Psoas muscle (tissue), 8 donors: ENCODE results near the gene TC2N. TPM values are rescaled to one million over a fixed set of nuclear protein-coding genes. Genes with fewer than 3 reads are reported as not detected.

ENCODE experiments used
- ATAC-seq, 4 donors: fragments of 200-7000 bp; cut with Tn5 transposase; one replicate each; pipeline ENCODE4 v1.9.1; 2020; ENCODE audit warnings: moderate library complexity in 3 of 4, mild to moderate bottlenecking in 2 of 4
- DNase-seq, 2 donors: peaks; one replicate each; pipeline ENCODE4 v3.0.0-alpha.2; 2020
- H3K27ac ChIP-seq: fragments of 200-600 bp; one replicate; pipeline ENCODE4 v1.8.0; 2022
- H3K27me3 ChIP-seq, 3 donors: fragments of 200-600 bp in 1 of 3; one replicate each; pipeline versions ENCODE4 v1.6.1 to v1.8.0; 2013 to 2022; ENCODE audit warnings: low read length in 2 of 3, mild to moderate bottlenecking in 2 of 3, moderate library complexity in 1 of 3; ENCODE audit not compliant: insufficient read depth in 3 of 3
- H3K36me3 ChIP-seq, 2 donors: fragments of 200-600 bp in 1 of 2; one replicate each; pipeline versions ENCODE4 v1.6.1 to v1.8.0; 2013 to 2022; ENCODE audit warnings: low read depth in 1 of 2, mild to moderate bottlenecking in 1 of 2, moderate library complexity in 1 of 2; ENCODE audit not compliant: insufficient read depth in 1 of 2
- H3K4me1 ChIP-seq: fragments of 200-600 bp; one replicate; pipeline ENCODE4 v1.8.0; 2022
- H3K4me3 ChIP-seq: fragments of 200-600 bp; one replicate; pipeline ENCODE4 v1.8.0; 2022; ENCODE audit warnings: mild to moderate bottlenecking
- H3K9me3 ChIP-seq: fragments of 200-600 bp; one replicate; pipeline ENCODE4 v1.8.0; 2022
- WGBS, 3 donors: extraction: QIAGEN DNeasy Blood & Tissue Kit; methylation state at CpG; one replicate each; pipeline versions ENCODE4 v1.1.6 to v1.1.7; 2013; 5-methylcytosine and 5-hydroxymethylcytosine counted together
- intact Hi-C, 2 donors: fragments of 100-400 bp; cut with DNase I; formaldehyde crosslinking; loops; one replicate each; pipeline versions ENCODE4 v1.11.0 to v1.14.2; 2022
- polyA plus RNA-seq, 3 donors: library from polyadenylated mRNA; stranded (reverse); fragments of 200-250 nt; gene quantifications; one replicate each; pipeline ENCODE4 v1.2.3, GENCODE V29; 2013
- total RNA-seq, 4 donors: library from RNA; stranded (reverse); fragmentation: NEBNext Ultra II Directional in 2 of 4; extraction: Animal tissue kit (Norgen Biotek cat#: 25700) in 2 of 4; gene quantifications; one replicate each; pipeline versions ENCODE4 v1.2.1 to v1.2.4, GENCODE V29; 2021 to 2023
- TF ChIP-seq, protein P1 (sequence below): fragments of 200-600 bp; IDR thresholded peaks from one replicate; pipeline ENCODE4 v1.8.0; 2022; ENCODE audit warnings: antibody characterized with exemption
- donor health status: healthy with polysubstance abuse.
- donor health status: DM: no; HTN: no; CAD: no; lungs with moderate emphysema.
- donor health status: Bipolar disorder and iron deficiency.
- donor health status: healthy.
- donor health status: DM: yes; HTN: yes; CAD: no.
- donor health status: DM: no; HTN: no; CAD: no.
- donor health status: DM: no; HTN: no; CAD: no.
- donor health status: DM: yes; HTN: yes; CAD: no.

The TC2N gene
- total and polyA plus RNA-seq, 7 donors = 1.2 to 4.3 (median 2.3) TPM

DNA sequence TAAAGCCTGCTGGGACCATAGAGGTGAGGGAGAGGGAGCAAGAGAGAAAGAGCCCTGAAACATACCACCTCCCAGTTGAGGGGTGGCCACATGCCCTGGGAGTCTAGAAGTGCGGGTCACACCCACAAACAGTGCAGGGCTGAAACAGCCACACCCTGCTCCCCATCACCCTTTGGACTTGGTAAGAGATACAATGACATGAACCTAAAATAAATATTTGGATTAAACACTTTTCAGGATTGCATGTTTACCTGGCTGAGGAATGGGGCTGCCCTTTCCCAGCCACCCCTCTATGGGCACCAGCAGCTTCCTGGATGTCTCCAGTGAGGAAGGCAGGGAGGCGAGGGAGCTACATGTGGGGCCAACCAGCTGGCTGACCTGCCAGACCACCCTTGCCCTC lies 39.0 kb upstream of the TC2N start:
- H3K27ac ChIP-seq = no peak overlapping the region
- no peak for ATAC-seq
- intact Hi-C loops = no loop called here
- H3K36me3 ChIP-seq = no peaks in the 10 kb centered on the region
- TF ChIP-seq, protein P1, sequence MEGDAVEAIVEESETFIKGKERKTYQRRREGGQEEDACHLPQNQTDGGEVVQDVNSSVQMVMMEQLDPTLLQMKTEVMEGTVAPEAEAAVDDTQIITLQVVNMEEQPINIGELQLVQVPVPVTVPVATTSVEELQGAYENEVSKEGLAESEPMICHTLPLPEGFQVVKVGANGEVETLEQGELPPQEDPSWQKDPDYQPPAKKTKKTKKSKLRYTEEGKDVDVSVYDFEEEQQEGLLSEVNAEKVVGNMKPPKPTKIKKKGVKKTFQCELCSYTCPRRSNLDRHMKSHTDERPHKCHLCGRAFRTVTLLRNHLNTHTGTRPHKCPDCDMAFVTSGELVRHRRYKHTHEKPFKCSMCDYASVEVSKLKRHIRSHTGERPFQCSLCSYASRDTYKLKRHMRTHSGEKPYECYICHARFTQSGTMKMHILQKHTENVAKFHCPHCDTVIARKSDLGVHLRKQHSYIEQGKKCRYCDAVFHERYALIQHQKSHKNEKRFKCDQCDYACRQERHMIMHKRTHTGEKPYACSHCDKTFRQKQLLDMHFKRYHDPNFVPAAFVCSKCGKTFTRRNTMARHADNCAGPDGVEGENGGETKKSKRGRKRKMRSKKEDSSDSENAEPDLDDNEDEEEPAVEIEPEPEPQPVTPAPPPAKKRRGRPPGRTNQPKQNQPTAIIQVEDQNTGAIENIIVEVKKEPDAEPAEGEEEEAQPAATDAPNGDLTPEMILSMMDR = no peak
- H3K9me3 ChIP-seq = no peaks in the 10 kb centered on the region
- H3K4me1 ChIP-seq = no peaks in the 10 kb centered on the region
- no peak overlapping the region for H3K4me3 ChIP-seq
- WGBS, 3 donors = 91 to 99% (median 92%) methylated on average over 2 of the region's 2 CpGs
- H3K27me3 ChIP-seq = no peaks in the 10 kb centered on the region
- DNase-seq = no peak

DNA sequence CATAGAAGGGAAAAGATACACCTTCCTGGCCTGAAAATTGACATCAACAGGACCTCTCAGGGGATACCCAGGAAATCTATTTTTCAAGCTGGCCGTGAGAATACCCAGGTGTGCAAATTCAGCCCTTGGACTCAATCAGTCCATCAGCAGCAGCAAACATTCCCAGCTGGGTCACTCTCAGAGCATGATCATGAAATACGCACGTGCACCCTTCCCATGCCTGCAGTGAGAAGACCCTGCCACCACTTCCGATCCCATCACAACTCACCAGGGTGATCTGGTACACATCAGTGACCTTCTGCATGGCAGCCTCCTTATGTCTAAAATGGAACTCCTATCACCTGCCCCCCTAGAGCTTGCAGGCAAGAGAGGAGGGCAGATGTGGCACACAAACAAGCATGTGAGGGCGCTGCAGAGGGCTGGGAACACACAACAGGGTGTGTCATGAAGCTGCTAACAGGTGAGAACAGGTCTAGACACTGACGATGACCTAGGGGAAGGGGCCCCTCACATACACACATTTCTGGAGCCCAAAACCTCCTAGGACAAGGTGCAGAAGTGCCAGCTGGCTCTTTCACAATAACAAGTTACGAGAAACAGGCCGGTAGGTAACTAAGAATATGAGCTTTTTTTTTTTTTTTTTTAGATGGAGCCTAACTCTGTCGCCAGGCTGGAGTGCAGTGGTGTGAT lies 37.8 kb upstream of the TC2N start:
- DNase-seq = no peak
- intact Hi-C loops = no loop called here
- Histone ChIP-seq H3K36me3 (no peaks in the 10 kb centered on the region), H3K27ac (no peak overlapping the region), H3K27me3 (no peaks in the 10 kb centered on the region), H3K4me1 (no peaks in the 10 kb centered on the region), H3K4me3 (no peak overlapping the region), H3K9me3 (no peaks in the 10 kb centered on the region)
- no peak for ATAC-seq
- TF ChIP-seq, protein P1 = no peak
- WGBS, 3 donors = 90 to 94% (median 91%) methylated on average over 9 of the region's 9 CpGs

DNA sequence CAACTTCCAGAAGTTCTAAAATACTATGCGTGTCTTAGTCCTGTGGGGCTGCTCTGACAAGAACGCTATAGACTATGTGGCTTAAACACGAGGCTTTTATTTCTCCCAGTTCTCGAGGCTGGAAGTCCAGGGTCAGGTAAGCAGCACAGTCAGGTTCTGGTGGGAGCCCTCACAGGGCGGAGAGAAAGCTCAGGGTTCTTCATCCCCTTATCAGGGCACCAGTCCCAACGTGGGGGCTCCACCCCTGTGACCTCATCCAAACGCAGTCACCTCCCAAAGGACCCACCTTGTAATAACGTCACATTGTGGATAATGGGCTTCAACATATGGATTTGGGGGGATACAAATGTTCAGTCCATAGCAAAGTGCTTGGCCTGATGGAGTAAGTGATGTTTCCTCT lies 37.1 kb upstream of the TC2N start:
- Histone ChIP-seq H3K36me3 (no peaks in the 10 kb centered on the region), H3K9me3 (no peaks in the 10 kb centered on the region), H3K4me3 (no peak overlapping the region), H3K27me3 (no peaks in the 10 kb centered on the region), H3K4me1 (no peaks in the 10 kb centered on the region), H3K27ac (no peak overlapping the region)
- DNase-seq (no peak), ATAC-seq (no peak)
- 80 to 84% (median 83%) methylated on average over 8 of the region's 8 CpGs for WGBS, 3 donors
- intact Hi-C loops = no loop called here
- TF ChIP-seq, protein P1 = no peak

DNA sequence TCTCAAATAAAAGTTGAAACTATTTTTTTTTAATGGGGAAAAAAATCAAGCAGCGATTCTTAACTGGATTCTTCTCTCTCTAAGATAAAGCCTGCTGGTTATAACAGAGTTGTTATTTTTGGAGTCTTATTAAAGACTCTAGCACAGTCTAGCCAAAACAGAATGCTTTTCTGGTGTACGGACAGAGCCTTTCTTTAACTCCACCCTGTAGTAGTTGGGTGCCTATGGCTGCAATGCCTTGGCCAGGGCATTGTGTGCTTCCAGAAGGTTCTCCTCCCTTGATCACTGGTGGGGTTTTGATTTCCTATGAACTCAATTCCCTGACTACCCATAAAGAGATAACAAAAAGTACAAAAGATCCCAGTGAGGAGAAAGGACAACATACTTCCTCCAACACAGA lies 35.7 kb upstream of the TC2N start:
- peaks cover 0 to 1% (median 0%) of the 10 kb centered on the region in 3 donors for H3K27me3 ChIP-seq
- DNase-seq (no peak), ATAC-seq (no peak)
- no peaks in the 10 kb centered on the region for H3K9me3 ChIP-seq
- H3K36me3 ChIP-seq = no peaks in the 10 kb centered on the region
- TF ChIP-seq, protein P1 = no peak
- intact Hi-C loops = no loop called here
- H3K27ac ChIP-seq = no peak overlapping the region
- WGBS, 3 donors = 43 to 67% (median 61%) methylated on average over 2 of the region's 2 CpGs
- no peak overlapping the region for H3K4me3 ChIP-seq
- no peaks in the 10 kb centered on the region for H3K4me1 ChIP-seq

DNA sequence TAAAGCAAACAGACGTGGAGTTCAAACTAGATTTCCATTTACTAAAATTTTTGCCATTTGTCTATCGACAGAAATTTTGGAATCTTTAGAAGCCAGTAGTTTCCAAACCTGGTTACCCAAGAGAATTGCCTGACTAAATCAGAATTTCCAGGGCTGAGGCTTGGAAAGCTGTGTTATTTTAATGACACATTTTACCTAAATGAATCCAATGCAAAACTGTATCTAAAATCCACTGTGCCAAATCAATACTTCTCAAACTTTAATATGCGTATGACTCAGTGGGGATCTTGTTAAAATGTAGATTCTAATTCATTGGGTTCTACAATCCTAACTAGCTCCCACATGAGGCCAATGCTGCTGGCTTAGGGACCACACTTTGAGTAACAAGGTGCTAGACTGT lies 35.0 kb upstream of the TC2N start:
- Histone ChIP-seq H3K27ac (no peak overlapping the region), H3K27me3 (peaks cover 0 to 1% (median 0%) of the 10 kb centered on the region in 3 donors), H3K36me3 (no peaks in the 10 kb centered on the region), H3K9me3 (no peaks in the 10 kb centered on the region), H3K4me3 (no peak overlapping the region), H3K4me1 (no peaks in the 10 kb centered on the region)
- intact Hi-C loops = no loop called here
- TF ChIP-seq, protein P1 = no peak
- ATAC-seq (no peak), DNase-seq (no peak)
- 60 to 73% (median 67%) methylated on average over 3 of the region's 3 CpGs for WGBS, 3 donors
